ENCODE measurements around the gene BNIP5.

The BNIP5 gene

GRCh38 chr6:36315921-36316320, 20.8 kb downstream of the BNIP5 start:
- H3K4me3 Mint-ChIP-seq: no peak overlapping the region
- peaks cover 13% of the 10 kb centered on the region for H3K4me1 Mint-ChIP-seq
- no peaks in the 10 kb centered on the region for H3K9me3 Mint-ChIP-seq
- DNase-seq (ENCODE audit: low spot score in 2 of 2) (no peak), ATAC-seq (ENCODE audit: low read depth) (no peak)
- H3K36me3 Mint-ChIP-seq: no peaks in the 10 kb centered on the region
- H3K27ac Mint-ChIP-seq: no peak overlapping the region
- peaks cover 5% of the 10 kb centered on the region for H3K27me3 Mint-ChIP-seq

DNA sequence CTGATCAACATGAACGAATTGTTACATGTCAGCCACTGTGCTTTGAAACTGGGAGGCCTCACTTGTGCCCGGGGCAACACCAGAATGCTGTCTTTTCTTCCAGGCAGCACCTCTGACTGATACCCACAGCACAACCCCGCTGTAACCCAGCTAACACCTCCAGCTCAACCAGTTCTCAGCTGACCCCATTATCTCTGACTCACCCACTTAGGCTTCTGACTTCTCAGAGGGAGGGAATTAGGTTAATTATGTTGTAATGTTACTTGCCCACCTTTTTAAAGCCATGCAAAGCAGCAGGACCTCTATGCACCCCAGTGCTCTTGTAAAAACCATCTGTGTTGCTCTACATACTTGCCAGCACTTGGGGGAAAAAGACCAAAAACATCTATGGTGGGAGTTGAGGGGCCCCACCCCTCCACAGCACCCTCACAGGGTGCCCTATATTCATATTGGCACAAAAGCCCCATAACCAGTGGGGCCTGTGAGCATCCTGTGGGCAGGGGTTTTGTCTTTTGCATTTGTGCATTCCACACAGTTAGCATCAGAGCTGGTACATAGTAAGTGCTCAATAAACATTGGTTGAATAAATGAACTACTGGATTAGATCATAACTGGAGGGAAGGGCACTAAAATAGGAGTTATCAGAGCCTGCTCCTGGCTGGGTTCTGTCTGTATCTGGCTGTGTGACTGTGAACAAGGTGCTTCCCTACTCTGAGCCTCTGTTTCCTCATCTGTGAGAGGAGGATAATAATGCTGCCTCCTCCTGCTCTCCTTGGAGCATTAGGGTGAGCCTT, 22.3 kb downstream of the BNIP5 start:
- Mint-ChIP-seq H3K27ac (no peak overlapping the region), H3K4me1 (peaks cover 13% of the 10 kb centered on the region), H3K4me3 (no peak overlapping the region), H3K36me3 (no peaks in the 10 kb centered on the region), H3K9me3 (peaks cover 2% of the 10 kb centered on the region), H3K27me3 (peaks cover 5% of the 10 kb centered on the region)
- DNase-seq (ENCODE audit: low spot score in 2 of 2): no peak
- ATAC-seq (ENCODE audit: low read depth): no peak

DNA sequence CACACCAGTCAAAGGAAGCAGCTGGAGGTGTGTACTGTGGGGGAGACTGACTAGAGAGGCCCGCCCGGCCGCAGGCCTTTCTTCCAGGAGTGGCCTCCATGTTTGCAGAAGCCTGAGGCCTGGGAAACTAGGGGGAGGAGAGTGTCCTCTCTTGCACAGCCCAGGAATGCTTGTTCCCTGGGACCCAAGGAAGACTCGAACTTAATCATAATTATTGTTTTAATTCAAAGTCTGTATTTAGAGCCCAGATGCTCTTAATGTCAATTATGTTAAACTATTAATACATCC, 23.1 kb downstream of the BNIP5 start:
- Mint-ChIP-seq H3K27me3 (peaks cover 5% of the 10 kb centered on the region), H3K4me1 (peaks cover 13% of the 10 kb centered on the region), H3K36me3 (no peaks in the 10 kb centered on the region), H3K9me3 (peaks cover 2% of the 10 kb centered on the region), H3K4me3 (no peak overlapping the region), H3K27ac (no peak overlapping the region)
- no peak for ATAC-seq (ENCODE audit: low read depth)
- no peak for DNase-seq (ENCODE audit: low spot score in 2 of 2)

- peaks cover 5% of the 10 kb centered on the region for H3K27me3 Mint-ChIP-seq
- peaks cover 13% of the 10 kb centered on the region for H3K4me1 Mint-ChIP-seq
- H3K4me3 Mint-ChIP-seq: peak overlapping the region; percentile 37
- DNase-seq (ENCODE audit: low spot score in 2 of 2) (peak; percentile 19 to 22), ATAC-seq (ENCODE audit: low read depth) (peak; percentile 96)
- H3K36me3 Mint-ChIP-seq: no peaks in the 10 kb centered on the region
- no peak overlapping the region for H3K27ac Mint-ChIP-seq
- H3K9me3 Mint-ChIP-seq: peaks cover 2% of the 10 kb centered on the region
These were observed 23.6 kb downstream of the BNIP5 start for GRCh38 chr6:36312854-36313648.

DNA sequence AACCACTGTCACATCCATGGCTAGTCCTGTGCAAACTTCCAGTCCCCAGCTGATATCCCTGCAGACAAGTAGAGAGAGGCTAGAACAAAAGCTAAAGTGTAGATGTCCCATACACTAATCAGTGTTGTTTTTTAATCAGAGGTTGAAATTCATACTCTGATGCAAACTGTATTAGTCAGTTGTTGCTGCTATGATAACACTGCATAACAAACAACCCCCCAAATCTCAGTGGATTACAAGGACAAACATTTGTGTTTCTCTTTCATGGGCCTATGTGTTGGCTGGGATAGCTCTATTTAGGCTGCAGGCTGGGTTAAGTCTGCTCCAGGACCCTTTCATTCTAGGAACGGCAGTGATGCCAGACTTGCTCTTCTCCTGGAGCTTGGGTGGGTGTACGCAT, 26.8 kb downstream of the BNIP5 start:
- Mint-ChIP-seq H3K4me3 (no peak overlapping the region), H3K27me3 (peaks cover 3% of the 10 kb centered on the region), H3K9me3 (peaks cover 2% of the 10 kb centered on the region), H3K27ac (no peak overlapping the region), H3K36me3 (no peaks in the 10 kb centered on the region), H3K4me1 (peaks cover 13% of the 10 kb centered on the region)
- ATAC-seq (ENCODE audit: low read depth) (no peak), DNase-seq (ENCODE audit: low spot score in 2 of 2) (no peak)

DNA sequence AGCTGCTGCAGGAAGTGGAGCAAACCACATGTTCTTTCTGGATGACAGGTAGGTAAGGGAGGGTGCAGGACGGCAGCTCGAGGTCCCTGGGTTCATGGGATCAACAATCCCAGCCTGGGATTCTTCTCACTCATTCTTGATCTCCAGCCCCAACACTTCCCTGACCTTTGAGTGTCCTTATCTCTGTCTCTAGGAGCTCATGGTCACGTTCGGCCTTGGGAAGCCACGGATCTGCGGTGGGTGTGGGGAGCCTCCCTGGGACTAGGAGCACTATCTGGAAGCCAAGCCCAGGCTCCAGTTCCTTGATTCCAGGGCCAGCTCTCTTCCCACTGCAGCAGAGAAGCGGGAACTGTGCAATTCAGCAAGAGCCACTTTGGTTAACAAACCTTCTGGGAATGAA, 27.5 kb downstream of the BNIP5 start:
- Mint-ChIP-seq H3K36me3 (no peaks in the 10 kb centered on the region), H3K27me3 (peaks cover 3% of the 10 kb centered on the region), H3K4me3 (no peak overlapping the region), H3K9me3 (peaks cover 2% of the 10 kb centered on the region), H3K4me1 (peaks cover 12% of the 10 kb centered on the region), H3K27ac (no peak overlapping the region)
- DNase-seq (ENCODE audit: low spot score in 2 of 2) (no peak), ATAC-seq (ENCODE audit: low read depth) (no peak)

DNA sequence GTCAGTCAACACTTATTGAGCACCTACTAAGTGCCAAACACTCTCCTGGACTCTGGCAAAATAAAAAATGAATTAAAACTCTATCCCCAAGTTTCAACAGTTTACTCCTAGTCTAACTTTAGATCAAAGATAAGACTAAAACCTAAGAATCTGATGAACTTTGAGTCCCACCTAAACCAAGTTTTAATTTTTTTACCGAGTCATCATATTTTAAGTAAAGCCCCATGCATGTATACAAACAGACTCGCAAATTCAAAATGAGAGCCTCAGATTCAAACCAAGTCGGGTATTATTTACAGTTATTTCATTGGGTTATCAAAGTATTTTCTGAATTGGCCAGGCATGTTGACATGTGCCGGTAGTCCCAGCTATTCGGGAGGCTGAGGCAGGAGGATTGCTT, 28.2 kb downstream of the BNIP5 start:
- H3K9me3 Mint-ChIP-seq: peaks cover 2% of the 10 kb centered on the region
- peaks cover 3% of the 10 kb centered on the region for H3K27me3 Mint-ChIP-seq
- H3K36me3 Mint-ChIP-seq: no peaks in the 10 kb centered on the region
- DNase-seq (ENCODE audit: low spot score in 2 of 2) (no peak), ATAC-seq (ENCODE audit: low read depth) (no peak)
- H3K4me3 Mint-ChIP-seq: no peak overlapping the region
- no peak overlapping the region for H3K27ac Mint-ChIP-seq
- H3K4me1 Mint-ChIP-seq: peaks cover 10% of the 10 kb centered on the region

DNA sequence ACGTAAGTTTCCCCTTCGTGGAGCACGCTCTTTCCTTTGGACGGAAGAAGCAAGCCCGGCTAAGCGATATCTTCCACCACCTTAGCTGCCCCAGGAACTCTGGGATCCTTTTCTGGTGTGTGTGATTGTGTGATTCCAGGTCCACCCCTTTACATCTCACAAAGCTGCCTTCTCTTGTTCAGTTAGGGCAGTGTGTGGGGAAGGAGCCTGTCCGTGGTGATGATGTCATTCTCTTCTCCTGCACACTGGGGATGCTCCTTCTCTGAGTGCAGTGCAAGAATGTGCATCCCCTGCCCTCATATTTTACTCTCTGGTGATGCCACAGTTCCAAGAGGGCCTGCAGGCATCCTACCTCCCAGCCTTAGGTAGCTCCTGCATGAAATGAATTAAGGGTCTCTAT, 30.3 kb downstream of the BNIP5 start:
- no peak for ATAC-seq (ENCODE audit: low read depth)
- no peak overlapping the region for H3K4me3 Mint-ChIP-seq
- H3K27ac Mint-ChIP-seq: no peak overlapping the region

DNA sequence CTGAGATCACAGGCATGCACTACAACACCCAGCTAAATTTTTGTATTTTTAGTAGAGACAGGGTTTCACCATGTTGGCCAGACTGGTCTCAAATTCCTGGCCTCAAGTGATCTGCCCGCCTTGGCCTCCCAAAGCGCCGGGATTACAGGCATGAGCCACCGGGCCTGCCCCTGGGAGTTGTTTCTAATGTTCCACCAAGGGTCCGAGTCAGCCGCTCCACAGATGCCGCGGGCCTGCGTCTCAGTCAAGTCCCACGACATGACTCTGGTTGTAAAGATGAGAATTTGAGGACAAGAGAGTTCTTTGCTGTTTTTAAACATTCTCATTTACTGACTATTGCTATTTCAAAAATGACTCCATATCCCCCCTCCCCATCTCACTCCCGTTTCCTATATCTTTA, 30.8 kb downstream of the BNIP5 start:
- peaks cover 4% of the 10 kb centered on the region for H3K4me1 Mint-ChIP-seq
- H3K36me3 Mint-ChIP-seq: no peaks in the 10 kb centered on the region
- peaks cover 9% of the 10 kb centered on the region for H3K27me3 Mint-ChIP-seq
- H3K4me3 Mint-ChIP-seq: no peak overlapping the region
- ATAC-seq (ENCODE audit: low read depth): no peak
- no peak overlapping the region for H3K27ac Mint-ChIP-seq
- no peak for DNase-seq (ENCODE audit: low spot score in 2 of 2)
- H3K9me3 Mint-ChIP-seq: peaks cover 2% of the 10 kb centered on the region

More for the DNA sequence above, 30.3 kb downstream of the BNIP5 start:
- peaks cover 4% of the 10 kb centered on the region for H3K4me1 Mint-ChIP-seq
- DNase-seq (ENCODE audit: low spot score in 2 of 2): no peak
- peaks cover 2% of the 10 kb centered on the region for H3K9me3 Mint-ChIP-seq
- H3K27me3 Mint-ChIP-seq: peaks cover 8% of the 10 kb centered on the region
- H3K36me3 Mint-ChIP-seq: no peaks in the 10 kb centered on the region

- no peaks in the 10 kb centered on the region for H3K36me3 Mint-ChIP-seq
- peak; percentile 99 for ATAC-seq (ENCODE audit: low read depth)
These were observed 34.3 kb downstream of the BNIP5 start for GRCh38 chr6:36302227-36302976.

GRCh38 chr6:36301781-36302180, 34.9 kb downstream of the BNIP5 start:
- no peak overlapping the region for H3K27ac Mint-ChIP-seq
- H3K36me3 Mint-ChIP-seq: no peaks in the 10 kb centered on the region
- no peak for DNase-seq (ENCODE audit: low spot score in 2 of 2)
- no peak for ATAC-seq (ENCODE audit: low read depth)
- peaks cover 17% of the 10 kb centered on the region for H3K27me3 Mint-ChIP-seq
- no peak overlapping the region for H3K4me3 Mint-ChIP-seq
- H3K9me3 Mint-ChIP-seq: no peaks in the 10 kb centered on the region
- H3K4me1 Mint-ChIP-seq: peaks cover 4% of the 10 kb centered on the region

More at GRCh38 chr6:36302227-36302976, 34.3 kb downstream of the BNIP5 start:
- peaks cover 17% of the 10 kb centered on the region for H3K27me3 Mint-ChIP-seq
- no peak overlapping the region for H3K4me3 Mint-ChIP-seq
- H3K9me3 Mint-ChIP-seq: no peaks in the 10 kb centered on the region
- peaks cover 4% of the 10 kb centered on the region for H3K4me1 Mint-ChIP-seq
- peak; percentile 95 to 97 for DNase-seq (ENCODE audit: low spot score in 2 of 2)
- H3K27ac Mint-ChIP-seq: no peak overlapping the region

DNA sequence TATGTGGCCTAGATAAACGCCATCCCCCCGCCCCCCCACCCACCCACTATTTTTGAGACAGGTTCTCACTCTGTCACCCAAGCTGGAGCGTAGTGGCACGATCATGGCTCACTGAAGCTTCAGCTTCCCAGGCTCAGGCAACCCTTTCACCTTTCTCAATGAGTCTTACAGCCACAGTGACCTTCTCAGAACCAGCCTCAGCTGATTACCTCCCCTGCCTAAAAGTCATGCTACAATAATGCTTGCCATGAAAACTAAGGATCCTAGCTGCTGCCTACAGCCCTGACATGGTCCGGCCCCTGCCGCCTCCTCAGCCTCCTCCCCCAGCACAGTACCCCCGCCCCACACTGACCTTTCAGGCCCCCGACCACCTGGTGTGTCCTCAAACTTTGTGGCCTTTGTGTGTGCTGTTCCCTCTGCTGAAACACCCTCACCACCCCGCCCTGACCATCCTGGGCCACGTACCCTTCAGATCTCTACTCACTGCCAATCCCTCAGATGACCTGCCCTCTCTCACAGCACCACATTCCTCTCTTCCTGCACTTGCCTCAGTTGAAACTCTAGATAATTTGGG, 35.5 kb downstream of the BNIP5 start:
- H3K4me3 Mint-ChIP-seq: no peak overlapping the region
- no peak for ATAC-seq (ENCODE audit: low read depth)
- peaks cover 17% of the 10 kb centered on the region for H3K27me3 Mint-ChIP-seq
- no peak overlapping the region for H3K27ac Mint-ChIP-seq
- DNase-seq (ENCODE audit: low spot score in 2 of 2): no peak
- H3K9me3 Mint-ChIP-seq: no peaks in the 10 kb centered on the region
- peaks cover 4% of the 10 kb centered on the region for H3K4me1 Mint-ChIP-seq
- H3K36me3 Mint-ChIP-seq: no peaks in the 10 kb centered on the region

GRCh38 chr6:36298027-36298426, 38.7 kb downstream of the BNIP5 start:
- DNase-seq (ENCODE audit: low spot score in 2 of 2): no peak
- H3K36me3 Mint-ChIP-seq: no peaks in the 10 kb centered on the region
- no peak overlapping the region for H3K4me3 Mint-ChIP-seq
- H3K27me3 Mint-ChIP-seq: peaks cover 22% of the 10 kb centered on the region
- no peak overlapping the region for H3K27ac Mint-ChIP-seq
- H3K4me1 Mint-ChIP-seq: peaks cover 4% of the 10 kb centered on the region
- no peaks in the 10 kb centered on the region for H3K9me3 Mint-ChIP-seq
- no peak for ATAC-seq (ENCODE audit: low read depth)

DNA sequence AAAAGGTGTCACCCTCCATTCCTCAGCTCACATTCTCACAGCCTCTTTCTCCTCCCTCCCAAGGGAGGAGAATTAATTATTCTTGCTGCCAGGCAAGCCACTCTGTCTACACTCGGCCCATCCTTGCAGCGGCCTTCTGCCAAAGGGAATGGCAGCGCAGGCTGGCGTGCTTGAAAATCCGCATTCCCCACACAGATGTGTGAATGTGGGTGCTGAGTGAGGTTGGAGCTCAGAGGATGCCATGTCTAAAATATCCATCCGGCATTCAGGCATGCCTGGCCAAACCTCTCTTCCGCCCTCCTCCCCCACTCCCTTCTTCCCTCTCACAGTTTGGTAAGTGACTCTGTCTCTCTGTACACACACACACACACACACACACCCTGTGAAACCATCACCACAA, 39.2 kb downstream of the BNIP5 start:
- peaks cover 23% of the 10 kb centered on the region for H3K27me3 Mint-ChIP-seq
- no peaks in the 10 kb centered on the region for H3K36me3 Mint-ChIP-seq

More for the DNA sequence above, 39.2 kb downstream of the BNIP5 start:
- H3K4me1 Mint-ChIP-seq: peaks cover 4% of the 10 kb centered on the region
- no peak for DNase-seq (ENCODE audit: low spot score in 2 of 2)
- no peak overlapping the region for H3K27ac Mint-ChIP-seq
- no peak overlapping the region for H3K4me3 Mint-ChIP-seq
- ATAC-seq (ENCODE audit: low read depth): no peak
- H3K9me3 Mint-ChIP-seq: no peaks in the 10 kb centered on the region
